Measurements from ENCODE around the gene MLN.

DNA sequence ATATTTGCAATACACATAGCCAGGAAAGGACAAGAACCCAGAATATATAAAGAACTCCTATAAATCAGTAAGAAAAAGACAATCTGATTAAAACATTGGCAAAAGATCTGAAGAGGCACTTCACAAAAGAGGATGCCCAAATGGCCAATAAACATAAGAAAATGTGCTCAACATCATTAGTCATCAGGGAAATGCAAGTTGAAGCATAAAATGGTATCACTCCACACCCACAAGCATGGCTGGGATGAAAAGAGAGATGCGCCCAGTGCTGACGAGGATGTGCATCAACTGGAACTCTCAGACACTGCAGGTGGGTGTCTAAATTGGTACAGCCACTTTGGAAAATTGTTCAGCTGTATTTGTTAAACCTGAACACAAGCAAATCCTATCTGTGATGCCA is 42.4 kb upstream of the MLN start:
- TF ChIP-seq, protein P1, sequence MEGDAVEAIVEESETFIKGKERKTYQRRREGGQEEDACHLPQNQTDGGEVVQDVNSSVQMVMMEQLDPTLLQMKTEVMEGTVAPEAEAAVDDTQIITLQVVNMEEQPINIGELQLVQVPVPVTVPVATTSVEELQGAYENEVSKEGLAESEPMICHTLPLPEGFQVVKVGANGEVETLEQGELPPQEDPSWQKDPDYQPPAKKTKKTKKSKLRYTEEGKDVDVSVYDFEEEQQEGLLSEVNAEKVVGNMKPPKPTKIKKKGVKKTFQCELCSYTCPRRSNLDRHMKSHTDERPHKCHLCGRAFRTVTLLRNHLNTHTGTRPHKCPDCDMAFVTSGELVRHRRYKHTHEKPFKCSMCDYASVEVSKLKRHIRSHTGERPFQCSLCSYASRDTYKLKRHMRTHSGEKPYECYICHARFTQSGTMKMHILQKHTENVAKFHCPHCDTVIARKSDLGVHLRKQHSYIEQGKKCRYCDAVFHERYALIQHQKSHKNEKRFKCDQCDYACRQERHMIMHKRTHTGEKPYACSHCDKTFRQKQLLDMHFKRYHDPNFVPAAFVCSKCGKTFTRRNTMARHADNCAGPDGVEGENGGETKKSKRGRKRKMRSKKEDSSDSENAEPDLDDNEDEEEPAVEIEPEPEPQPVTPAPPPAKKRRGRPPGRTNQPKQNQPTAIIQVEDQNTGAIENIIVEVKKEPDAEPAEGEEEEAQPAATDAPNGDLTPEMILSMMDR (IDR thresholded peaks at IDR 0.05): no peak
- no peak for TF ChIP-seq POLR2AphosphoS5 (IDR thresholded peaks at IDR 0.05)
